K562 (cell line): ENCODE data around the gene HPSE2. TPM values are rescaled to one million over a fixed set of nuclear protein-coding genes. Genes with fewer than 3 reads are reported as not detected.

ENCODE experiments used
- ATAC-seq: fragments of 200-7000 bp; cut with Tn5 transposase; 3 replicates; pipeline ENCODE4 v1.9.1; 2020; ENCODE audit warnings: moderate library complexity
- BruUV-seq: library from RNA; stranded (reverse); fragments of 400-500 nt; replicated peaks from 2 replicates; lab custom pipeline; 2021; lab: Mats Ljungman, UMichigan
- CTCF ChIA-PET: fragments of 300-600 bp; formaldehyde crosslinking; extraction: SDS; loops from one replicate; lab custom pipeline; 2021; ENCODE audit warnings: low intra/inter-chr PET ratio; lab: Yijun Ruan, JAX
- POLR2A ChIA-PET: fragments of 300-600, 350-650 bp; sonication (Branson Sonifier 250); formaldehyde crosslinking; extraction: SDS; loops from one replicate; lab custom pipeline; 2021; ENCODE audit warnings: antibody characterized with exemption, inconsistent platforms; lab: Yijun Ruan, JAX
- DNase-seq, 4 experiments: peaks; one replicate each; pipeline versions ENCODE4 v3.0.0 to v3.0.0-alpha.2; 2011 to 2018; ENCODE audit warnings: low spot score in 3 of 4, mixed read lengths in 3 of 4; ENCODE audit errors: extremely low read depth in 1 of 4
- FAIRE-seq: peaks from 2 replicates; lab custom pipeline; 2011; peaks lifted over from hg19 to GRCh38; lab: Jason Lieb, UNC
- H2AFZ ChIP-seq: 2 replicates; pipeline ENCODE4 v1.6.0; 2011; ENCODE audit warnings: low read depth, low read length, control low read depth, inconsistent platforms
- H3K27ac ChIP-seq: fragments of 200-600 bp; 3 replicates; pipeline ENCODE4 v1.8.0; 2011; ENCODE audit warnings: low read depth, mild to moderate bottlenecking, control low read depth, inconsistent platforms, low read length, moderate library complexity, mixed read lengths; ENCODE audit errors: extremely low read depth
- H3K27me3 ChIP-seq, 2 experiments: fragments of 300-600 bp in 1 of 2; 2 replicates in 1 of 2; 3 replicates in 1 of 2; pipeline versions ENCODE4 v1.6.0 to v1.8.0; 2011; ENCODE audit warnings: inconsistent platforms in 2 of 2, low read length in 2 of 2, mild to moderate bottlenecking in 1 of 2, mixed read lengths in 1 of 2, moderate library complexity in 1 of 2; ENCODE audit not compliant: control insufficient read depth in 2 of 2, insufficient read depth in 2 of 2
- H3K36me3 ChIP-seq: fragments of 300-600 bp; 3 replicates; pipeline ENCODE4 v1.8.0; 2011; ENCODE audit warnings: mild to moderate bottlenecking, low read length, inconsistent platforms; ENCODE audit not compliant: control insufficient read depth, insufficient read depth
- H3K4me1 ChIP-seq, 2 experiments: fragments of 200-600 bp in 1 of 2; replicated peaks in 1 of 2; 2 replicates in 1 of 2; 3 replicates in 1 of 2; pipeline versions ENCODE4 v1.5.1 to v1.8.0; 2011; ENCODE audit warnings: inconsistent platforms in 2 of 2, low read length in 2 of 2, mild to moderate bottlenecking in 1 of 2, mixed read lengths in 1 of 2, moderate library complexity in 1 of 2; ENCODE audit not compliant: control insufficient read depth in 2 of 2, insufficient read depth in 2 of 2
- H3K4me2 ChIP-seq: 2 replicates; pipeline ENCODE4 v1.6.1; 2011; ENCODE audit warnings: low read length, control low read depth, inconsistent platforms, mixed read lengths; ENCODE audit not compliant: insufficient read depth
- H3K4me3 ChIP-seq: fragments of 200-600 bp; sonication (generic), shearing (Covaris generic); 2 replicates; pipeline ENCODE4 v1.5.1; 2016; ENCODE audit warnings: control low read depth, inconsistent platforms
- H3K79me2 ChIP-seq: fragments of 200-600 bp; 3 replicates; pipeline ENCODE4 v1.8.0; 2011; ENCODE audit warnings: low read length, inconsistent platforms; ENCODE audit not compliant: control insufficient read depth, insufficient read depth
- H3K9ac ChIP-seq, 2 experiments: 2 replicates each; pipeline versions ENCODE4 v1.6.0 to v1.6.1; 2011; ENCODE audit warnings: low read depth in 2 of 2, low read length in 2 of 2, control low read depth in 1 of 2, inconsistent platforms in 1 of 2, mild to moderate bottlenecking in 1 of 2, mixed read lengths in 1 of 2; ENCODE audit not compliant: insufficient read depth in 1 of 2
- H3K9me1 ChIP-seq: one replicate; pipeline ENCODE4 v1.6.0; 2011; ENCODE audit warnings: inconsistent platforms, mild to moderate bottlenecking, low read length, moderate library complexity; ENCODE audit not compliant: control insufficient read depth, insufficient read depth
- H3K9me3 ChIP-seq: replicated peaks from 2 replicates; pipeline ENCODE4 v1.5.1; 2011; ENCODE audit warnings: low read depth, low read length, inconsistent platforms; ENCODE audit not compliant: control insufficient read depth, insufficient read depth
- H4K20me1 ChIP-seq: replicated peaks from 2 replicates; pipeline ENCODE4 v1.6.1; 2011; ENCODE audit warnings: low read length, inconsistent platforms, mixed read lengths; ENCODE audit not compliant: control insufficient read depth, insufficient read depth
- CTCF ChIP-seq, 3 experiments: IDR thresholded peaks in 2 of 3; conservative IDR thresholded peaks in 1 of 3; 2 replicates each; pipeline ENCODE4 v1.5.1; 2011 to 2012; ENCODE audit warnings: low read length in 3 of 3, mild to moderate bottlenecking in 3 of 3, control low read depth in 2 of 3, improper control_type of control experiment in 1 of 3, inconsistent platforms in 1 of 3, low read depth in 1 of 3, mixed read lengths in 1 of 3, moderate library complexity in 1 of 3; ENCODE audit not compliant: insufficient read depth in 2 of 3
- POLR2G ChIP-seq: fragments of 200-400 bp; formaldehyde crosslinking; IDR thresholded peaks from 2 replicates; pipeline ENCODE4 v1.6.1; 2017; ENCODE audit warnings: low read depth, mild to moderate bottlenecking, antibody characterized with exemption, low read length, moderate library complexity
- RAD21 ChIP-seq, 2 experiments: fragments of 250-450 bp in 1 of 2; fragments of 450-650 bp in 1 of 2; sonication (Bioruptor Pico) in 1 of 2; formaldehyde crosslinking in 1 of 2; IDR thresholded peaks in 1 of 2; conservative IDR thresholded peaks in 1 of 2; 2 replicates each; pipeline versions ENCODE4 v1.4.0 to v1.8.0; 2020 to 2022; ENCODE audit warnings: mild to moderate bottlenecking in 2 of 2, moderate library complexity in 1 of 2
- WGBS: fragments of 100-300 bp; shearing (Covaris generic); methylation state at CpG from one replicate; pipeline ENCODE4 v1.1.6; 2016; ENCODE audit warnings: low coverage, mixed read lengths; ENCODE audit not compliant: insufficient coverage; ENCODE audit errors: missing lambda C conversion rate; 5-methylcytosine and 5-hydroxymethylcytosine counted together
- in situ Hi-C: fragments of 300-500 bp; cut with MboI; formaldehyde crosslinking; loops from 4 replicates; pipeline ENCODE4 v1.15.0; 2018; ENCODE audit warnings: inconsistent platforms, mixed read lengths
- intact Hi-C: fragments of 100-400 bp; cut with micrococcal nuclease; formaldehyde crosslinking; loops from 2 replicates; pipeline ENCODE4 v1.14.2; 2022
- polyA plus RNA-seq, 8 experiments: library from polyadenylated mRNA; depleted of rRNA in 4 of 8; stranded (reverse) in 5 of 8; unstranded in 3 of 8; fragments of >200 nt; fragmentation: Nextera tagmentation in 2 of 8; fragmentation: Illumina TruSeq in 1 of 8; extraction: Ambion mirVana in 2 of 8; extraction: Trizol in 1 of 8; gene quantifications; 2 replicates each; pipeline versions ENCODE4 v1.2.1 to v1.2.3, GENCODE V29; 2011 to 2014; ENCODE audit warnings: inconsistent platforms in 1 of 8, missing spikeins in 1 of 8
- total RNA-seq, 7 experiments: library from RNA; depleted of rRNA in 6 of 7; stranded (reverse); fragments of >200 nt in 6 of 7; fragmentation: Illumina TruSeq in 2 of 7; extraction: Trizol in 2 of 7; gene quantifications; 2 replicates each; pipeline versions ENCODE4 v1.2.1 to v1.2.3, GENCODE V29; 2011 to 2021; ENCODE audit warnings: low replicate concordance in 1 of 7
- TF ChIP-seq, protein P1 (sequence below): fragments of 250-450 bp; sonication (Bioruptor Pico); IDR thresholded peaks from 2 replicates; pipeline ENCODE4 v1.8.0; 2021; ENCODE audit warnings: mild to moderate bottlenecking, moderate library complexity

Gene HPSE2
- total and polyA plus RNA-seq, 9 of the 15 experiments (the other 6 are each of a cell fraction or from before 2014, with no cell fraction given) = 0.03 to 0.10 (median 0.04) TPM; not detected in 2

DNA sequence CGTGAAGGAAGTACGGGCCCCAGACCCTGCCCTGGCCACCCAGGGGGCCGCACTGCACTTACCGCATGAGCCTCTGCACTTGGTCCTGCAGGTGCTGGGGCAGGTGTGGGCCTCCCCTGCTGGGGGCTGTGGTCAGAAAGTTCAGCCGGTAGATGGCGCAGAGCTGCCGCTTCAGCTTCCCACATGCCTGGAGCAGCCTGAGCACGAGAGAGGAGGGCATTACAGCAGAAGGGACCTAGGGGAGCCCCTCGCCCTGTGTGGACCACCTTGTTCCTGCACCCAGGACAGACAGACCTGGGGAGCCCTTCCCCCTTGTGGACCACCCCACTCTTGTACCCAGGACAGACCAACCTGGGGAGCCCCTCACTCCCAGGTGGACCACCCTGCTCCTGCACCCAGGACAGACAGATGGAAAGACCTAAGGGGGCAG is 811.9 kb downstream of the HPSE2 start:
- FAIRE-seq (no peak), ATAC-seq (peak; percentile 81), DNase-seq (peak in 1 of 4 experiments; percentile 41)
- H3K4me2 ChIP-seq = no peak overlapping the region
- 73% methylated on average over 3 of the region's 9 CpGs for WGBS
- H3K4me1 ChIP-seq = peaks cover 0 to 9% of the 10 kb centered on the region in 2 experiments; a peak in 1 of 5 replicates
- no peaks in the 10 kb centered on the region for H3K79me2 ChIP-seq
- H3K27me3 ChIP-seq = no peaks in the 10 kb centered on the region
- H3K27ac ChIP-seq = no peak overlapping the region
- no peak overlapping the region for H3K4me3 ChIP-seq
- no peak overlapping the region for H2AFZ ChIP-seq
- no peaks in the 10 kb centered on the region for H4K20me1 ChIP-seq
- intact Hi-C loops (no loop called here), in situ Hi-C loops (loop anchor here (10.0 kb wide), 1 partner anchor 241 kb away; no protein-coding TSS in a partner anchor)
- BruUV-seq = no TSS peak
- POLR2A ChIA-PET = interaction anchor here (0.6 to 1.2 kb wide), 2 partner anchors 11 to 376 kb away, joined by 3 to 4 read pairs; no protein-coding TSS in a partner anchor
- TF ChIP-seq RAD21 (CRISPR knock-in tag; conservative IDR thresholded peaks at IDR 0.05 in 1 of 2, IDR thresholded peaks at IDR 0.05 in 1 of 2) (0 out of 4 replicates have a peak, but pooled peaks of 1 of the 2 experiments have one; percentile 9), CTCF (IDR thresholded peaks at IDR 0.05 in 2 of 3, conservative IDR thresholded peaks at IDR 0.05 in 1 of 3; ENCODE audit: insufficient read depth in 2 of 3, low read depth in 1 of 3, low read length in 3 of 3) (peak; percentile 32 to 40 (median 33); a peak in 3 of 6 replicates), POLR2G (peak; percentile 54)
- TF ChIP-seq, protein P1, sequence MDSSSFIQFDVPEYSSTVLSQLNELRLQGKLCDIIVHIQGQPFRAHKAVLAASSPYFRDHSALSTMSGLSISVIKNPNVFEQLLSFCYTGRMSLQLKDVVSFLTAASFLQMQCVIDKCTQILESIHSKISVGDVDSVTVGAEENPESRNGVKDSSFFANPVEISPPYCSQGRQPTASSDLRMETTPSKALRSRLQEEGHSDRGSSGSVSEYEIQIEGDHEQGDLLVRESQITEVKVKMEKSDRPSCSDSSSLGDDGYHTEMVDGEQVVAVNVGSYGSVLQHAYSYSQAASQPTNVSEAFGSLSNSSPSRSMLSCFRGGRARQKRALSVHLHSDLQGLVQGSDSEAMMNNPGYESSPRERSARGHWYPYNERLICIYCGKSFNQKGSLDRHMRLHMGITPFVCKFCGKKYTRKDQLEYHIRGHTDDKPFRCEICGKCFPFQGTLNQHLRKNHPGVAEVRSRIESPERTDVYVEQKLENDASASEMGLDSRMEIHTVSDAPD (CRISPR knock-in tag) = no peak
- no peak overlapping the region for H3K9ac ChIP-seq
- no peaks in the 10 kb centered on the region for H3K9me1 ChIP-seq
- no peaks in the 10 kb centered on the region for H3K9me3 ChIP-seq
- CTCF ChIA-PET = interaction anchor here (1.0 kb wide), 1 partner anchor 43 kb away, joined by 4 read pairs; no protein-coding TSS in a partner anchor
- H3K36me3 ChIP-seq = peaks cover 33% of the 10 kb centered on the region; the same call in 2 of the 3 replicates
